Liver (tissue), 9 donors: ENCODE results near the gene AEN. TPM values are rescaled to one million over a fixed set of nuclear protein-coding genes. Genes with fewer than 3 reads are reported as not detected.

Experiments used
- DNase-seq: peaks from one replicate; pipeline ENCODE4 v3.0.0-alpha.2; 2017; ENCODE audit warnings: low spot score
- H3K27ac ChIP-seq, 2 donors: one replicate each; pipeline ENCODE4 v1.7.0; 2013; ENCODE audit warnings: inconsistent platforms in 2 of 2, low read length in 2 of 2, control low read depth in 1 of 2, low read depth in 1 of 2, mild to moderate bottlenecking in 1 of 2
- H3K27me3 ChIP-seq, 4 donors: one replicate each; pipeline versions ENCODE4 v1.6.1 to v1.7.0; 2013; ENCODE audit warnings: low read length in 3 of 4, inconsistent platforms in 1 of 4, mild to moderate bottlenecking in 1 of 4, moderate library complexity in 1 of 4; ENCODE audit not compliant: control insufficient read depth in 4 of 4, insufficient read depth in 4 of 4
- H3K36me3 ChIP-seq, 4 donors: one replicate each; pipeline versions ENCODE4 v1.6.1 to v1.7.0; 2013; ENCODE audit warnings: low read length in 3 of 4, mild to moderate bottlenecking in 3 of 4, low read depth in 1 of 4, moderate library complexity in 1 of 4; ENCODE audit not compliant: control insufficient read depth in 4 of 4, insufficient read depth in 3 of 4
- H3K4me1 ChIP-seq, 4 donors: one replicate each; pipeline versions ENCODE4 v1.6.1 to v1.7.0; 2013; ENCODE audit warnings: low read length in 3 of 4, mild to moderate bottlenecking in 3 of 4, moderate library complexity in 1 of 4; ENCODE audit not compliant: control insufficient read depth in 4 of 4, insufficient read depth in 4 of 4
- H3K4me3 ChIP-seq, 3 donors: one replicate each; pipeline versions ENCODE4 v1.6.1 to v1.7.0; 2013; ENCODE audit warnings: low read length in 3 of 3, control low read depth in 1 of 3, low read depth in 1 of 3, mild to moderate bottlenecking in 1 of 3
- H3K9ac ChIP-seq, 2 donors: one replicate each; pipeline ENCODE4 v1.7.0; 2013; ENCODE audit warnings: low read length in 2 of 2, mild to moderate bottlenecking in 2 of 2, moderate library complexity in 2 of 2, control low read depth in 1 of 2, low read depth in 1 of 2
- H3K9me3 ChIP-seq, 4 donors: one replicate each; pipeline versions ENCODE4 v1.6.1 to v1.7.0; 2013; ENCODE audit warnings: low read length in 3 of 4; ENCODE audit not compliant: control insufficient read depth in 4 of 4
- ATF3 ChIP-seq: IDR thresholded peaks from 2 replicates; pipeline ENCODE4 v1.6.1; 2016; ENCODE audit warnings: antibody characterized with exemption
- CTCF ChIP-seq: fragments of 150-350 bp; IDR thresholded peaks from 2 replicates; pipeline ENCODE4 v1.5.1; 2017; ENCODE audit warnings: improper control_type of control experiment, low read depth, low read length; ENCODE audit not compliant: missing input control
- GABPA ChIP-seq, 2 donors: IDR thresholded peaks in 1 of 2; conservative IDR thresholded peaks in 1 of 2; 2 replicates each; pipeline ENCODE4 v1.6.1; 2016; ENCODE audit warnings: antibody characterized with exemption in 2 of 2, mild to moderate bottlenecking in 1 of 2, moderate library complexity in 1 of 2
- HNF4A ChIP-seq, 2 donors: conservative IDR thresholded peaks; 2 replicates each; pipeline ENCODE4 v1.6.1; 2016; ENCODE audit warnings: antibody characterized with exemption in 2 of 2, mild to moderate bottlenecking in 2 of 2
- JUND ChIP-seq, 2 donors: IDR thresholded peaks; 2 replicates each; pipeline ENCODE4 v1.6.1; 2016; ENCODE audit warnings: antibody characterized with exemption in 2 of 2
- MAX ChIP-seq: IDR thresholded peaks from 2 replicates; pipeline ENCODE4 v1.6.1; 2016; ENCODE audit warnings: antibody characterized with exemption
- RAD21 ChIP-seq, 2 donors: IDR thresholded peaks; 2 replicates each; pipeline ENCODE4 v1.6.1; 2016; ENCODE audit warnings: antibody characterized with exemption in 2 of 2, mild to moderate bottlenecking in 2 of 2
- RXRA ChIP-seq, 2 donors: IDR thresholded peaks; 2 replicates each; pipeline ENCODE4 v1.6.1; 2017 to 2018; ENCODE audit warnings: antibody characterized with exemption in 2 of 2, mild to moderate bottlenecking in 1 of 2
- TAF1 ChIP-seq: conservative IDR thresholded peaks from 2 replicates; pipeline ENCODE4 v1.6.1; 2016; ENCODE audit warnings: antibody characterized with exemption, mild to moderate bottlenecking
- YY1 ChIP-seq: IDR thresholded peaks from 2 replicates; pipeline ENCODE4 v1.6.1; 2016; ENCODE audit warnings: antibody characterized with exemption, mild to moderate bottlenecking
- ZBTB33 ChIP-seq: IDR thresholded peaks from 2 replicates; pipeline ENCODE4 v1.6.1; 2016; ENCODE audit warnings: antibody characterized with exemption
- WGBS: extraction: QIAGEN DNeasy Blood & Tissue Kit; methylation state at CpG from one replicate; pipeline ENCODE4 v1.1.7; 2013; 5-methylcytosine and 5-hydroxymethylcytosine counted together
- polyA plus RNA-seq, 2 donors: library from polyadenylated mRNA; stranded (reverse) in 1 of 2; unstranded in 1 of 2; fragments of 200-250 nt in 1 of 2; fragments of >200 nt in 1 of 2; fragmentation: Nextera tagmentation in 1 of 2; extraction: Ambion mirVana in 1 of 2; gene quantifications; one replicate each; pipeline versions ENCODE4 v1.2.1 to v1.2.3, GENCODE V29; 2013 to 2015
- total RNA-seq, 2 donors: library from RNA; depleted of rRNA; stranded (reverse); fragments of >200 nt; gene quantifications; one replicate each; pipeline ENCODE4 v1.2.3, GENCODE V29; 2014
- donor health status: healthy.
- donor health status: healthy.
- donor health status: healthy.
- donor health status: healthy.
- donor health status: healthy.

AEN gene
- total and polyA plus RNA-seq, 4 donors, result 2.8 to 19.2 (median 10.5) TPM

GRCh38 chr15:88623632-88624031 is 2.5 kb downstream of the AEN start:
- TF ChIP-seq RAD21 (IDR thresholded peaks at IDR 0.05) (no peak), HNF4A (conservative IDR thresholded peaks at IDR 0.05) (no peak), RXRA (IDR thresholded peaks at IDR 0.05) (no peak), ZBTB33 (no peak), GABPA (IDR thresholded peaks at IDR 0.05 in 1 of 2, conservative IDR thresholded peaks at IDR 0.05 in 1 of 2) (no peak), MAX (no peak), JUND (IDR thresholded peaks at IDR 0.05) (no peak), YY1 (no peak), CTCF (no peak), ATF3 (no peak)
- Histone ChIP-seq H3K4me3 (no peak overlapping the region), H3K36me3 (peaks cover 0 to 14% (median 11%) of the 10 kb centered on the region in 4 donors), H3K4me1 (peaks cover 7 to 30% (median 13%) of the 10 kb centered on the region in 4 donors), H3K9ac (no peak overlapping the region), H3K9me3 (no peaks in the 10 kb centered on the region), H3K27ac (peak overlapping the region in 1 of 2 donors; percentile 13), H3K27me3 (no peaks in the 10 kb centered on the region)
- WGBS, result 94% methylated on average over 3 of the region's 3 CpGs
- DNase-seq, result no peak

GRCh38 chr15:88624156-88624970 is 3.2 kb downstream of the AEN start:
- Histone ChIP-seq H3K4me3 (no peak overlapping the region), H3K4me1 (peaks cover 7 to 30% (median 13%) of the 10 kb centered on the region in 4 donors), H3K9me3 (no peaks in the 10 kb centered on the region), H3K27ac (peak overlapping the region; percentile 21 to 65), H3K36me3 (peaks cover 1 to 19% (median 14%) of the 10 kb centered on the region in 4 donors), H3K9ac (peak overlapping the region in 1 of 2 donors; percentile 5), H3K27me3 (no peaks in the 10 kb centered on the region)
- TF ChIP-seq GABPA (IDR thresholded peaks at IDR 0.05 in 1 of 2, conservative IDR thresholded peaks at IDR 0.05 in 1 of 2) (no peak), TAF1 (no peak), JUND (IDR thresholded peaks at IDR 0.05) (no peak), CTCF (peak; percentile 49), RXRA (IDR thresholded peaks at IDR 0.05) (peak in 1 of 2 donors; percentile 54), ATF3 (no peak), HNF4A (conservative IDR thresholded peaks at IDR 0.05) (peak; percentile 16 to 51), YY1 (peak; percentile 49), RAD21 (IDR thresholded peaks at IDR 0.05) (peak; percentile 70 to 81)
- DNase-seq, result no peak
- 41% methylated on average over 19 of the region's 19 CpGs for WGBS
